HepG2 (cell line): ENCODE data around the gene CKLF. TPM values are rescaled to one million over a fixed set of nuclear protein-coding genes. Genes with fewer than 3 reads are reported as not detected.
A peak's percentile ranks its signal among the peaks of the same experiment; 100 is the strongest.

Experiments used
- CENPX ChIP-seq: sonication (generic); formaldehyde crosslinking; IDR thresholded peaks from 2 replicates; pipeline ENCODE4 v1.9.0; 2021; ENCODE audit warnings: mild to moderate bottlenecking, missing genetic modification reagents, moderate library complexity
- DPF2 ChIP-seq: sonication (generic); formaldehyde crosslinking; IDR thresholded peaks from 2 replicates; pipeline ENCODE4 v1.4.0; 2020; ENCODE audit warnings: mild to moderate bottlenecking, low read depth, missing genetic modification reagents, borderline replicate concordance
- DR1 ChIP-seq: sonication (generic); formaldehyde crosslinking; IDR thresholded peaks from 2 replicates; pipeline ENCODE4 v1.8.0; 2021; ENCODE audit warnings: mild to moderate bottlenecking, missing genetic modification reagents, inconsistent platforms
- ETV6 ChIP-seq: sonication (generic); formaldehyde crosslinking; conservative IDR thresholded peaks from 2 replicates; pipeline ENCODE4 v1.4.0; 2020; ENCODE audit warnings: missing genetic modification reagents
- HOXD1 ChIP-seq: sonication (generic); formaldehyde crosslinking; IDR thresholded peaks from 2 replicates; pipeline ENCODE4 v1.5.0; 2020; ENCODE audit warnings: missing genetic modification reagents
- MEIS2 ChIP-seq: sonication (generic); formaldehyde crosslinking; IDR thresholded peaks from 2 replicates; pipeline ENCODE4 v1.9.0; 2021; ENCODE audit warnings: mild to moderate bottlenecking, missing genetic modification reagents
- PAX8 ChIP-seq: sonication (generic); formaldehyde crosslinking; IDR thresholded peaks from 2 replicates; pipeline ENCODE4 v1.8.0; 2022; ENCODE audit warnings: mild to moderate bottlenecking, missing genetic modification reagents, borderline replicate concordance
- PRMT3 ChIP-seq: sonication (generic); formaldehyde crosslinking; IDR thresholded peaks from 2 replicates; pipeline ENCODE4 v1.8.1; 2022; ENCODE audit warnings: low read depth, mild to moderate bottlenecking, moderate library complexity, missing genetic modification reagents, borderline replicate concordance
- RBFOX2 ChIP-seq: fragments of 200-400 bp; formaldehyde crosslinking; IDR thresholded peaks from 2 replicates; pipeline ENCODE4 v1.6.1; 2017; ENCODE audit warnings: low read depth, mild to moderate bottlenecking, low read length
- RFX1 ChIP-seq: fragments of 450-650 bp; IDR thresholded peaks from 2 replicates; pipeline ENCODE4 v1.6.1; 2017
- TAF15 ChIP-seq: fragments of 200-400 bp; formaldehyde crosslinking; IDR thresholded peaks from one replicate; pipeline ENCODE4 v1.6.1; 2018; ENCODE audit warnings: mild to moderate bottlenecking, low read depth, low read length; ENCODE audit not compliant: poor library complexity, severe bottlenecking
- TRIM24 ChIP-seq: sonication (generic); formaldehyde crosslinking; IDR thresholded peaks from 2 replicates; pipeline ENCODE4 v1.8.0; 2022; ENCODE audit warnings: mild to moderate bottlenecking, missing genetic modification reagents
- YEATS4 ChIP-seq: sonication (generic); formaldehyde crosslinking; IDR thresholded peaks from 2 replicates; pipeline ENCODE4 v1.4.0; 2020; ENCODE audit warnings: missing genetic modification reagents, borderline replicate concordance
- ZNF782 ChIP-seq: sonication (generic); formaldehyde crosslinking; IDR thresholded peaks from 2 replicates; pipeline ENCODE4 v1.4.0; 2020; ENCODE audit warnings: missing genetic modification reagents, mild to moderate bottlenecking, borderline replicate concordance
- polyA plus RNA-seq, 8 experiments: library from polyadenylated mRNA; depleted of rRNA in 3 of 8; stranded (reverse) in 7 of 8; unstranded in 1 of 8; fragments of >200 nt; fragmentation: Illumina TruSeq in 4 of 8; extraction: Trizol in 4 of 8; gene quantifications; 2 replicates each; pipeline versions ENCODE4 v1.2.1 to v1.2.3, GENCODE V29; 2011 to 2016; ENCODE audit warnings: low read depth in 4 of 8, missing spikeins in 1 of 8, mixed read lengths in 1 of 8; ENCODE audit not compliant: insufficient read depth in 1 of 8
- total RNA-seq, 5 experiments: library from RNA; depleted of rRNA; stranded (reverse); fragments of >200 nt; fragmentation: Illumina TruSeq; extraction: Trizol; gene quantifications; 2 replicates each; pipeline ENCODE4 v1.2.3, GENCODE V29; 2016; ENCODE audit warnings: low read depth in 1 of 5
- TF ChIP-seq, protein P1 (sequence below): sonication (generic); formaldehyde crosslinking; IDR thresholded peaks from 2 replicates; pipeline ENCODE4 v1.5.1; 2020; ENCODE audit warnings: missing genetic modification reagents, mild to moderate bottlenecking, borderline replicate concordance
- TF ChIP-seq, protein P2 (sequence below): sonication (generic); formaldehyde crosslinking; IDR thresholded peaks from 2 replicates; pipeline ENCODE4 v1.4.0; 2020; ENCODE audit warnings: missing genetic modification reagents, borderline replicate concordance
- TF ChIP-seq, protein P3 (sequence below): sonication (generic); formaldehyde crosslinking; IDR thresholded peaks from 2 replicates; pipeline ENCODE4 v1.8.0; 2022; ENCODE audit warnings: missing genetic modification reagents, mild to moderate bottlenecking, inconsistent platforms, borderline replicate concordance
- TF ChIP-seq, protein P4 (sequence below): sonication (generic); formaldehyde crosslinking; IDR thresholded peaks from 2 replicates; pipeline ENCODE4 v1.4.0; 2020; ENCODE audit warnings: low read depth, mild to moderate bottlenecking, missing genetic modification reagents

The CKLF gene
- total and polyA plus RNA-seq, 2 of the 13 experiments (the other 11 are each of a cell fraction or from before 2014, with no cell fraction given): 120 to 167 TPM

DNA sequence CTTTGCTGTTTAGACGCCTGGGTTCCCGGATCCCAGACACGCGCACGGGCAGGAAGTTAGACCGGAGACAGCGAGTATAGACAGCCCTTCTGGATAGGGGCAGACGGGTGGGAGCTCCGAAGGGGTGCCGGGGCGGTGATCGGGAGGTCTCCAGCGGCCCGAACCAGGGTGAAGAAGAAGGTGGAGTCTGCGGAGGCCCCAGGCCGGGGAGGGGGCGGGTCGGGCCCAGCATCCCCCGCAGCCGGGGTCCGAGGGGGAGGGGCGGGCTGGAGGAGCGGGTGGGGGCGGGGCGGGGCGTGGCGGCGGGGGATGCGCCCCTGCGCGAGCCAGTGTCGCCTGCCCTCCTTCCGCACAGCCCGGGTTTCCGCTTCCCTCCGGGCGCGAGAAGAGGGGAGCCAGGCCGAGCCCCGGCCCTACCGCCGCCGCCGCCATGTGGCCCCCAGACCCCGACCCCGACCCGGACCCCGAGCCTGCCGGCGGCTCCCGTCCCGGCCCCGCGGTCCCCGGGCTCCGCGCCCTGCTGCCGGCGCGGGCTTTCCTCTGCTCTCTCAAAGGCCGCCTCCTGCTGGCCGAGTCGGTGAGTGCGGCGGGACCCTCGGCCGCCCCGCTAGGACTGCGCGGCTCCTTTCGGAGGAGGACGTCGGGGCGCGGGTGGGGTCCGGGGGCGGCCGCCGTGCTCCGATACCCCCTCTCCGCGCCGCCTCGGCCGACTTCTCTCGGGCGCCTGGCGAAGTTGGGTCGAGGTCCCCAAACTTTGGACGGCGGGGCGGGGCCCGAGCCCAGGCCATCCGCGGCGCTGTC, 52.2 kb downstream of the CKLF start, which contains the start of gene CMTM3 (continued):
- TF ChIP-seq TAF15: peak; percentile 27
- peak; percentile 58 for TF ChIP-seq YEATS4 (CRISPR knock-in tag)
- TF ChIP-seq, protein P1, sequence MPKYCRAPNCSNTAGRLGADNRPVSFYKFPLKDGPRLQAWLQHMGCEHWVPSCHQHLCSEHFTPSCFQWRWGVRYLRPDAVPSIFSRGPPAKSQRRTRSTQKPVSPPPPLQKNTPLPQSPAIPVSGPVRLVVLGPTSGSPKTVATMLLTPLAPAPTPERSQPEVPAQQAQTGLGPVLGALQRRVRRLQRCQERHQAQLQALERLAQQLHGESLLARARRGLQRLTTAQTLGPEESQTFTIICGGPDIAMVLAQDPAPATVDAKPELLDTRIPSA: no peak
- TF ChIP-seq, protein P2, sequence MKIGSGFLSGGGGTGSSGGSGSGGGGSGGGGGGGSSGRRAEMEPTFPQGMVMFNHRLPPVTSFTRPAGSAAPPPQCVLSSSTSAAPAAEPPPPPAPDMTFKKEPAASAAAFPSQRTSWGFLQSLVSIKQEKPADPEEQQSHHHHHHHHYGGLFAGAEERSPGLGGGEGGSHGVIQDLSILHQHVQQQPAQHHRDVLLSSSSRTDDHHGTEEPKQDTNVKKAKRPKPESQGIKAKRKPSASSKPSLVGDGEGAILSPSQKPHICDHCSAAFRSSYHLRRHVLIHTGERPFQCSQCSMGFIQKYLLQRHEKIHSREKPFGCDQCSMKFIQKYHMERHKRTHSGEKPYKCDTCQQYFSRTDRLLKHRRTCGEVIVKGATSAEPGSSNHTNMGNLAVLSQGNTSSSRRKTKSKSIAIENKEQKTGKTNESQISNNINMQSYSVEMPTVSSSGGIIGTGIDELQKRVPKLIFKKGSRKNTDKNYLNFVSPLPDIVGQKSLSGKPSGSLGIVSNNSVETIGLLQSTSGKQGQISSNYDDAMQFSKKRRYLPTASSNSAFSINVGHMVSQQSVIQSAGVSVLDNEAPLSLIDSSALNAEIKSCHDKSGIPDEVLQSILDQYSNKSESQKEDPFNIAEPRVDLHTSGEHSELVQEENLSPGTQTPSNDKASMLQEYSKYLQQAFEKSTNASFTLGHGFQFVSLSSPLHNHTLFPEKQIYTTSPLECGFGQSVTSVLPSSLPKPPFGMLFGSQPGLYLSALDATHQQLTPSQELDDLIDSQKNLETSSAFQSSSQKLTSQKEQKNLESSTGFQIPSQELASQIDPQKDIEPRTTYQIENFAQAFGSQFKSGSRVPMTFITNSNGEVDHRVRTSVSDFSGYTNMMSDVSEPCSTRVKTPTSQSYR (CRISPR knock-in tag): peak; percentile 68; the same call in 1 of the 2 replicates
- TF ChIP-seq DPF2 (CRISPR knock-in tag): 0 out of 2 replicates have a peak, but pooled peaks have one; percentile 10
- no peak for TF ChIP-seq TRIM24 (CRISPR knock-in tag)
- TF ChIP-seq HOXD1: peak; percentile 16; the same call in 1 of the 2 replicates
- TF ChIP-seq RFX1: no peak
- TF ChIP-seq RBFOX2: peak; percentile 85
- 0 out of 2 replicates have a peak, but pooled peaks have one; percentile 10 for TF ChIP-seq DR1 (CRISPR knock-in tag)
- TF ChIP-seq ETV6 (CRISPR knock-in tag): 0 out of 2 replicates have a peak, but pooled peaks have one; percentile 27
- no peak for TF ChIP-seq PRMT3 (CRISPR knock-in tag)
- TF ChIP-seq, protein P3, sequence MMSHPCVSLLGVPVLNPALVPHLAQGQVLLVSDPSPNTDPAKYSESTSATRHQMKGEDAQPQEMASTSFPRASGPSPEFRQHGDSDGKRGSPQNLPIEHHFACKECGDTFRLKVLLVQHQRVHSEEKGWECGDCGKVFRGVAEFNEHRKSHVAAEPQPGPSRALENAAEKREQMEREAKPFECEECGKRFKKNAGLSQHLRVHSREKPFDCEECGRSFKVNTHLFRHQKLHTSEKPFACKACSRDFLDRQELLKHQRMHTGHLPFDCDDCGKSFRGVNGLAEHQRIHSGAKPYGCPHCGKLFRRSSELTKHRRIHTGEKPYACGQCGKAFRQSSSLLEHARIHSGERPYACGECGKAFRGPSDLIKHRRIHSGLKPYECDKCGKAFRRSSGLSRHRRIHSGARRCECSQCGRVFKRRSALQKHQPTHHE (CRISPR knock-in tag): no peak; the same call in 1 of the 2 replicates
- no peak for TF ChIP-seq ZNF782 (CRISPR knock-in tag)
- 0 out of 2 replicates have a peak, but pooled peaks have one; percentile 62 for TF ChIP-seq PAX8 (CRISPR knock-in tag)
- TF ChIP-seq MEIS2 (CRISPR knock-in tag): peak; percentile 17
- no peak for TF ChIP-seq CENPX
- TF ChIP-seq, protein P4, sequence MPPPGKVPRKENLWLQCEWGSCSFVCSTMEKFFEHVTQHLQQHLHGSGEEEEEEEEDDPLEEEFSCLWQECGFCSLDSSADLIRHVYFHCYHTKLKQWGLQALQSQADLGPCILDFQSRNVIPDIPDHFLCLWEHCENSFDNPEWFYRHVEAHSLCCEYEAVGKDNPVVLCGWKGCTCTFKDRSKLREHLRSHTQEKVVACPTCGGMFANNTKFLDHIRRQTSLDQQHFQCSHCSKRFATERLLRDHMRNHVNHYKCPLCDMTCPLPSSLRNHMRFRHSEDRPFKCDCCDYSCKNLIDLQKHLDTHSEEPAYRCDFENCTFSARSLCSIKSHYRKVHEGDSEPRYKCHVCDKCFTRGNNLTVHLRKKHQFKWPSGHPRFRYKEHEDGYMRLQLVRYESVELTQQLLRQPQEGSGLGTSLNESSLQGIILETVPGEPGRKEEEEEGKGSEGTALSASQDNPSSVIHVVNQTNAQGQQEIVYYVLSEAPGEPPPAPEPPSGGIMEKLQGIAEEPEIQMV (CRISPR knock-in tag): no peak
